Stimulated activated CD4-positive, alpha-beta T cell treated with anti-CD3 and anti-CD28 coated beads, Interleukin-4, amount 100 ng/mL, for 48 hours (primary cell): ENCODE measurements around the gene ADSL.
"Not testable (repeated sequence)": the region's sequence is repeated elsewhere in the genome, so short reads cannot be mapped to it uniquely, and the experiment has no call there.

Experiments used
- DNase-seq, 2 donors: peaks; one replicate each; pipeline ENCODE4 v3.0.0-alpha.2; 2020; ENCODE audit warnings: low read depth in 2 of 2

The ADSL gene

DNA sequence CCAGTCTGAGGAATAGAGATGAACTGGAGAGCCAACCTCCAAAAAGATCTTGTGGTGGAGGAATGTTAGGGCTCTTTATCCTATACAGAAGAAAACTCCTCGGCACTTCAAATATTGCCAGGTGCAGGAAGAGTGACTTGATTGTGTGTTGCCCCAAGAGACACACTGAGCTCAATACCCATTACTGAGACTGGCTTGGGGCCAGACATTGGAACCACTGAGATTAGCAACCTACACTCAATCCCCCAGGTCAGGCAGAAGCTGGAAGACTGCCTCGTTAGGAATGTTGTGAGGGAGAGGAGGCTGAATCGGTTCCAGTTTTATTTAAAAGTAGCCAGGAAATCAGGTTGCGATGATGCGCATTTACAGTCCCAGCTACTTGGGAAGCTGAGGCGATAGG lies 21.7 kb downstream of the ADSL start:
- no peak for DNase-seq

DNA sequence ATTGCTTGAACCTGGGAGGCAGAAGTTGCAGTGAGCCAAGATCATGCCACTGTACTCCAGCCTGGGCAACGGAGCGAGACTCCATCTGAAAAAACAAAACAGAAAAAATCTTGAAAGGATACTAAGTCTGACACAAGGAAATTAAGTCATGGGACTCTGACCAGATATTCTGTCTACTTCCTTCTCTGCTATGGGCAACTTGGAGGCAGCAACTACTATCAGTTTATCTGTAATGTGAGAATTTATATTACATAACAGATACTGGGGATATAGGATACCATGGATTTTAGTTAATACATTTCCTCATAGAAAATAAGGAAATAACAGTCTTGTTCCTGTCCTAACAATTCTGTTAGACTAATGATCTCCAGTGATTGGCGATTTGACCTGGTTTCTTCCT lies 22.5 kb downstream of the ADSL start:
- no peak for DNase-seq

- no peak for DNase-seq
These were observed 28.3 kb downstream of the ADSL start for GRCh38 chr22:40374567-40374966.

DNA sequence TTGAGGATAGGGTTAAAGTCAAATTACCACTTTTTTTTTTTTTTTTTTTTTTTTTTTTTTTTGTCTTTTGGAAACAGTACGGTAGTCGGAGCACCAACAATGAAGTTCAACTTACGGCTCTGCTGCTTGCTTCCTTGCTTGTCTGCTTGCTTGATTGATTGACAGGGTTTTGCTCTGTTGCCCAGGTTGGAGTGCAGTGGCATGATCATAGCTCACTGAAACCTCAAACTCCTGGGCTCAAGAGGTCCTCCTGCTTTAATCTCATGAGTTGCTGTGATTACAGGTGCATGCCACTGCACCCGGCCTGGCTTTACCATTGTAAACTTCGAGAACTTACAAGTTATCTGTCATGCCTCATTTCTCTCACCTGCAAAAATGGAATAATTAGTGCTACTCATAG lies 29.8 kb downstream of the ADSL start:
- no peak for DNase-seq

DNA sequence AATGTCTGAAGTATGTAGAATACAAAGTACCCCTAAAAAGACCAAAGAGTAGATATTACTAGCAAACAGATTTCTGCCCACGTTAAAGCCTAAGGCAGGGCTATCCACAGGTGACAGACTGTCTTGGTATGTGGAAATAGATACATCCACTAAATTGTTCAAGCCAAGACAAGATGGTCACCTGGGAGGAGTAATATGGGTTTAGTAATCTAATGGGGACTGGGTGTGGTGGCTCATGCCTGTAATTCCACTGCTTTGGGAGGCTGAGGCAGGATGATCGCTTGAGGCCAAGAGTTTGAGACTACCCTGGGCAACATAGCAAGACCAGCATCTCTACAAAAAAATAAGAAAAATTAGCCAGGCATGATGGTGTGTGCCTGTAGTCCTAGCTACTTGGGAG lies 31.6 kb downstream of the ADSL start:
- DNase-seq = no peak

DNA sequence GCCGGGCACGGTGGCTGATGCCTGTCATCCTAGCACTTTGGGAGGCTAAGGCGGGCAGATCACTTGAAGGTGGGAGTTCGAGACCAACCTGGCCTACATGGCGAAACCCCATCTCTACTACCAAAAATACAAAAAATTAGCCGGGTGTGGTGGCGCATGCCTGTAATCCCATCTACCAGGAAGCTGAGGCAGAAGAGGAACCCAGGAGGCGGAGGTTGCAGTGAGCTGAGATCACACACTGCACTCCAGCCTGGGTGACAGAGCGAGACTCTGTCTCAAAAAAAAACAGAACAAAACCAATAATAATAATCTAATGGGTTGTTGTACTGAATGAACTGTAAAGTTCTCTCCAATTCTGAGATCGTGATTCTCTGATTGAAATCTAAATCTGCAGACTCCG lies 32.1 kb downstream of the ADSL start:
- DNase-seq = not testable (repeated sequence)

DNA sequence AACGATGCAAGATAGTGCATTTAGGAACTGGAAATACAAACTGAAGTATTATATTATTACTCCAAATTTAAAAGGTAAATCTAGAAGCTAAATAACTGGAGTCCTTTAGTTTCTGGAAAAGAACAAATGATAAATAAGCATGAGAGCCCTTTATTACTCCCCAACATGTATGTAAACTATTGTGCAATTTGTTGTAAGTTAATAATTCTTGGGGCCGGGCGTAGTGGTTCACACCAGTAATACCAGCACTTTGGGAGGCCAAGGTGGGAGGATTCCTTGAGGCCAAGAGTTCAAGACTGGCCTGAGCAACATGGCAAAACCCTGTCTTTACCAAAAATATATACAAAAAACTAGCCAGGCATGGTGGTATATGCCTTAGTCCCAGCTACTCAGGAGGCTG lies 35.2 kb downstream of the ADSL start:
- DNase-seq = no peak

DNA sequence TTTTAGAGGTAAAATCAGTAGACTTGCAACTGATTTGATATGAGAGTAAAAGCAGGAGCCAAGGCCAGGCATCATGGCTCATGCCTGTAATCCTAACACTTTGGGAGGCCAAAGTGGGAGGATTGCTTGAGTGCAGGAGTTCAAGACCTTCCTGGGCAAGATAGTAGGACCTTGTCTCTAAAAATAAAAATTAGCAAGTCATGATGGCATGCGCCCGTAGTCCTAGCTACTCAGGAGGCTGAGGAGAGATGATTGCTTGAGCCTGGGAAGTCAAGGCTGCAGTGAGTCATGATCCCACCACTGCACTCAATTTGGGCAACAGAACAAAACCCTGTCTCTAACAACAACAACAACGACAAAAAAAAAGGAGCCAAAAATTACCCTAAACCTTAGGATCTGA lies 37.6 kb downstream of the ADSL start:
- DNase-seq = no peak

- DNase-seq = no peak
These were observed 38.9 kb downstream of the ADSL start for GRCh38 chr22:40385036-40385782.

DNA sequence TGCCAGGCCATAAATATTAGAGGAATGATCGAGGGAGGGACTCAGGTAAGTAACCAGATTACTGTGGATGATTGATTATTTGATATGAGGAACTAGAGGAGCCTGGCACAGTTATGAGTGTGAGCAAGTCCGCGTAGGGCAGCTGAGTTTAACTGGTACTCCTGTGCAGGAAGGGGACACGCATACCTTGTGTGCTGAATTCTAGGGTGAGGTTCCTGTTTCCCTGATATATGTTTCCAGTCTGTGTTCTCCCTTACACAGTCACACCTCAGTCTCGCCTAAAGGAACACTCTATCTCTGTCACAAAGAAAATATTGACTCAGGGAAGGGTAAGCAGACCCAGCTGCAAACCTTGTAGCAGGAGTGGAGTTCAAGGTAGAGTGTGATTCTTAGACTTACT lies 41.4 kb downstream of the ADSL start:
- no peak for DNase-seq

DNA sequence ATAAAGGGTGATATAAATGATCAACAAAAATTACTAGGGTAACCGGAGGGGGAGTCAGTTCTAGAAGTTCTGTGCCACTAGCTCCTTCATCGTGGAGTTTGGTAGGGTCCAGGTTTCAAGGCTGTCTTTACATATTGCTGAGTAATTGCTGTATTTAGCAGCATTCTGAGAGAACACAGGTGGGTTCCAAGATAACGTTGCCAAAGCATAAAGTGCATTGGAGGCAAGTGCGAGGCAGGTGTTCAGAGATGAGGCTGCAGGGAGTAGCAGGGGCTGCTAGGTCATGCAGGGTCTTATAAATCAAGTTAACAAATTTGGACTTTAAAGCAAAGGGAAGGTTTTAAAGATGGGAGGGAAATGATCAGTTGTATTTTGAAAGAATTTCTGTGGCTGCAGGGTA lies 41.9 kb downstream of the ADSL start:
- no peak for DNase-seq

DNA sequence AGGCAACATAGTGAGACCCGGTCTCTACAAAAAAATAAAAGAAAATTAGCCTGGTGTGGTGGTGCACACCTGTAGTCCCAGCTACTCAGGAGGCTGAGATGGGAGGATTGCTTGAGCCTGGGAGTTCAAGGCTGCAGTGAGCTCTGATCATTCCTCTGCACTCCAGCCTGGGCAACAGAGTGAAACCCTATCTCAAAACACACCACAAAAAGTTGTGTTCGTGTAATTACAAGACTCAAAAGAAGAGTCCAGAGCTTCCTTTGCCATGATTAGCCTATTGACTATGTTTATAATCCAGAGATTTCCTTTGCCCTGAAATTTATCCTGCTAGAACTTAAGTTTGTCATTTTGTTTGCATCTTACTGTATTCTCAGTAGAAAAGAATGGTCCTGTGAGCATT lies 45.1 kb downstream of the ADSL start:
- no peak for DNase-seq

- no peak for DNase-seq
These were observed 46.3 kb downstream of the ADSL start for GRCh38 chr22:40392618-40393017.

- DNase-seq = no peak
These were observed 48.3 kb downstream of the ADSL start for GRCh38 chr22:40394607-40395006.

DNA sequence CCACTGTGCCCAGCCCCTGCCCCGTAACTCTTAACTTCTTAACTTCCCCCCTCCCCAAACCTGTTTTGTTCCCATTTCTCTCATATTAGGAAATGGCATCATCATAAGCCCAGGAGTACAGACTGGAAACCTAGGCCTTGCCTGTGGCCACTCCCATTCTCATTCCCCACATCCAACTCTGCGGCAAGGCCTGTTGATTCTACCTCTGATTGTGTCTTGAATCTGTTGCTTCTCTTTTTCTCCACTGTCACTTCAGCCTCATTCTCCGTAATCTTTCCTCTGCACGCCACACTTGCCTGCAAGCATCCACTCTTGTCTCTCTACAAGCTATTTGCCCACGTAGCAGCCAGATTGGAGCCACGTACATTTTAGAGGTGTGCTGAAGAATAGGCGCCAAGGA lies 49.3 kb downstream of the ADSL start:
- no peak for DNase-seq

DNA sequence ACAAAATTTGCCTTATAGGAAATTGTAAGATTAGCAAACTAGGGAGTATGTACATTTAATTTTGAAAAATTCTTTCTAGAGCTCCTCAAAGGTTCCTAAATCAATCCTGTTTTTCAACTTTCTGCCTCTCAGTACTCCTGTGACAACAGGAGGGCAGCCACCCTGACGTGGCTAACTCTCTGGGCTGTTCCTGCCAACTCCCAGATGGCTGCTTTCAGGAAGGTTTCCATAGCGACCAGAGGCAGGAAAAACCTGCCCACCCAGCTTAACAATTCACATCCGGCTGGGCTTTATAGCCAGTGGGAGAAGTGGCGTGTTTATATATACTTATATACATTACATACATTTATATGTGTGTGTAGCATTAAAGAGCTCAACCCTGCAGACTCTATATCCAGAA lies 50.6 kb downstream of the ADSL start:
- DNase-seq = no peak

- DNase-seq = no peak
These were observed 51.1 kb downstream of the ADSL start for GRCh38 chr22:40397396-40397795.

- DNase-seq = no peak
These were observed 53.3 kb downstream of the ADSL start for GRCh38 chr22:40399621-40400020.

GRCh38 chr22:40400159-40400558 lies 53.9 kb downstream of the ADSL start:
- peak; percentile 28 to 34 for DNase-seq

- DNase-seq = peak; percentile 43 to 56
These were observed 55.2 kb downstream of the ADSL start for GRCh38 chr22:40401532-40401931.

- DNase-seq = no peak
These were observed 55.7 kb downstream of the ADSL start for GRCh38 chr22:40401981-40402406.

DNA sequence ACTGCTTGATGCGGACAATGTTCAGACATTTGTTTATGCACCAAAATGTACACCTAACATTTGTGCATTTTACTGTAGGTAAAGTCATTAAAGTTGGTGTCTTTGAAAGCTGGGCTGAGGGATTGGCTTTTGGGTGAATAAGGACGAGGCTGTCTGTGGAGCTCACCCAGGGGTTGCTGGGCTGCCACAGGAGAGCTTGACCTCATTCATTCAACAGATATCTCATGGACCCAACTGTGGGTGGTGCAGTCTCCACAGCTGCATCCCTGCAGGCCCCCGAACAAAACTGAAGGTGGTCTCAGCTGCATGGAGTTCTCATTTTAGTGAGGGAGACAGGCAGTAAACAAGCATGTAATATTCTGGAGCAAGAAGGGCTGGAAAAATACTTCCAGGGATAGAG lies 56.8 kb downstream of the ADSL start:
- no peak for DNase-seq

GRCh38 chr22:40403651-40404050 lies 57.4 kb downstream of the ADSL start:
- DNase-seq = no peak
